CD4-positive, alpha-beta memory T cell (primary cell): ENCODE measurements around the gene INTS15. TPM values are rescaled to one million over a fixed set of nuclear protein-coding genes. Genes with fewer than 3 reads are reported as not detected.
"Not testable (repeated sequence)": the region's sequence is repeated elsewhere in the genome, so short reads cannot be mapped to it uniquely, and the experiment has no call there.

Experiments used
- CTCF ChIA-PET: fragments of 350-600 bp; sonication (Branson Sonifier 250); formaldehyde crosslinking; loops from one replicate; lab custom pipeline; 2021; ENCODE audit warnings: inconsistent platforms; ENCODE audit not compliant: partially characterized antibody; lab: Charles Lee
- POLR2A ChIA-PET: fragments of 350-600 bp; sonication (Branson Sonifier 250); formaldehyde crosslinking; loops from one replicate; lab custom pipeline; 2021; ENCODE audit not compliant: partially characterized antibody; lab: Charles Lee
- DNase-seq, 5 donors: peaks; one replicate each; pipeline versions ENCODE4 v3.0.0 to v3.0.0-alpha.2; 2020 to 2022; ENCODE audit warnings: mixed read lengths in 1 of 5
- H3K27ac ChIP-seq: one replicate; pipeline ENCODE4 v1.7.0; 2013; ENCODE audit warnings: low read depth, low read length
- H3K27me3 ChIP-seq: 2 replicates; pipeline ENCODE4 v1.7.0; 2013; ENCODE audit warnings: mild to moderate bottlenecking, low read length, moderate library complexity; ENCODE audit not compliant: insufficient read depth
- H3K36me3 ChIP-seq: 2 replicates; pipeline ENCODE4 v1.7.0; 2013; ENCODE audit warnings: mild to moderate bottlenecking, low read length, moderate library complexity; ENCODE audit not compliant: insufficient read depth
- H3K4me1 ChIP-seq: 2 replicates; pipeline ENCODE4 v1.7.0; 2013; ENCODE audit warnings: mild to moderate bottlenecking, low read length, moderate library complexity; ENCODE audit not compliant: insufficient read depth
- H3K4me3 ChIP-seq, 2 donors: one replicate each; pipeline ENCODE4 v1.7.0; 2013; ENCODE audit warnings: low read length in 2 of 2, mild to moderate bottlenecking in 1 of 2
- H3K9me3 ChIP-seq, 2 donors: one replicate each; pipeline ENCODE4 v1.7.0; 2013; ENCODE audit warnings: low read length in 2 of 2, control low read depth in 1 of 2; ENCODE audit not compliant: control insufficient read depth in 1 of 2
- H3K27ac Mint-ChIP-seq, 7 donors: one replicate each; pipeline ENCODE4 v1.8.0; 2020 to 2021; ENCODE audit warnings: mixed read lengths in 7 of 7, mild to moderate bottlenecking in 6 of 7, inconsistent platforms in 3 of 7, moderate library complexity in 3 of 7
- H3K27me3 Mint-ChIP-seq, 2 donors: one replicate each; pipeline ENCODE4 v1.8.0; 2020 to 2021; ENCODE audit warnings: mixed read lengths in 2 of 2
- H3K36me3 Mint-ChIP-seq, 2 donors: one replicate each; pipeline ENCODE4 v1.8.0; 2020 to 2021; ENCODE audit warnings: mixed read lengths in 2 of 2, inconsistent platforms in 1 of 2, mild to moderate bottlenecking in 1 of 2
- H3K4me1 Mint-ChIP-seq, 4 donors: one replicate each; pipeline ENCODE4 v1.8.0; 2020 to 2021; ENCODE audit warnings: mixed read lengths in 4 of 4, mild to moderate bottlenecking in 1 of 4
- H3K4me3 Mint-ChIP-seq, 8 donors: one replicate each; pipeline ENCODE4 v1.8.0; 2020 to 2021; ENCODE audit warnings: mixed read lengths in 8 of 8, mild to moderate bottlenecking in 7 of 8, moderate library complexity in 6 of 8, inconsistent platforms in 3 of 8
- H3K9me3 Mint-ChIP-seq, 8 donors: one replicate each; pipeline ENCODE4 v1.8.0; 2020 to 2021; ENCODE audit warnings: mixed read lengths in 8 of 8, mild to moderate bottlenecking in 5 of 8, inconsistent platforms in 3 of 8, moderate library complexity in 1 of 8
- intact Hi-C: fragments of 100-400 bp; cut with micrococcal nuclease; formaldehyde crosslinking; loops from one replicate; pipeline ENCODE4 v1.15.1; 2023
- polyA plus RNA-seq, 2 donors: library from polyadenylated mRNA; unstranded; fragments of 300-500 nt; fragmentation: Illumina TruSeq; gene quantifications; one replicate each; pipeline ENCODE4 v1.2.3, GENCODE V29; 2021
- total RNA-seq, 2 experiments: library from RNA; stranded (reverse); gene quantifications; one replicate each; pipeline ENCODE4 v1.2.3, GENCODE V29; 2021

INTS15 gene
- total and polyA plus RNA-seq, 4 experiments from 2014 or later, result 25.4 to 62.1 (median 47.0) TPM

DNA sequence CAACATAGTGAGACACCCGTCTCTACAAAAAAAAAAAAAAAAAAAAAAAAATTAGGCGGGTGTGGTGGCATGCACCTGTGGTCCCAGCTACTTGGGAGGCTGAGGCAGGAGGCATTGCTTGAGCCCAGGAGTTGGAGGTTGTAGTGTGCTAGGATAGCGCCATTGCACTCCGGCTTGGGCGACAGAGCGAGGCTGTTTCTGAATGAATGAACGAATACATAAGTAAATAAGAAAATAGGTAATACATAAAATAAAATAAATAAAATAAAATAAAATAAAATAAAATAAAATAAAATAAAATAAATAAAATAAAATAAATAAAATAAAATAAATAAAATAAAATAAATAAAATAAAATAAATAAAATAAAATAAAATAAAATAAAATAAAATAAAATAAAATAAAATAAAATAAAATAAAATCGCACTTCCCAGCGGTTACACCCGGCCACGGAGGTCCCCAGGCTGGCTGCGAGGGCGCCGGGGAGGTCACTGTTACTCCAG is 12.9 kb upstream of the INTS15 start:
- H3K36me3 ChIP-seq, H3K9me3 ChIP-seq, H3K9me3 Mint-ChIP-seq, H3K27me3 Mint-ChIP-seq, H3K27me3 ChIP-seq: not testable (repeated sequence)
- Mint-ChIP-seq H3K36me3 (peaks cover 21 to 22% of the 10 kb centered on the region in 2 donors), H3K4me1 (peaks cover 5 to 26% (median 7%) of the 10 kb centered on the region in 4 donors), H3K27ac (peak overlapping the region; percentile 77 to 97 (median 89)), H3K4me3 (peak overlapping the region; percentile 61 to 94 (median 88))
- H3K4me1 ChIP-seq, result peaks cover 12% of the 10 kb centered on the region
- ChIA-PET CTCF (interaction anchor here (1.2 to 3.6 kb wide), 5 partner anchors 11 to 65 kb away, joined by 3 to 17 read pairs (median 10); partner anchors contain the start of gene INTS15), POLR2A (interaction anchor here (1.0 to 2.1 kb wide), 5 partner anchors 9 to 129 kb away, joined by 3 to 33 read pairs (median 3); partner anchors contain the start of genes DAGLB and INTS15)
- peak overlapping the region in 1 of 2 donors; percentile 79 for H3K4me3 ChIP-seq
- peak overlapping the region; percentile 84 for H3K27ac ChIP-seq
- DNase-seq, result peak in 1 of 5 donors; percentile 24
- intact Hi-C loops, result loop anchor here (1.0 kb wide), 1 partner anchor 13 kb away; the partner anchor contains the start of gene INTS15

DNA sequence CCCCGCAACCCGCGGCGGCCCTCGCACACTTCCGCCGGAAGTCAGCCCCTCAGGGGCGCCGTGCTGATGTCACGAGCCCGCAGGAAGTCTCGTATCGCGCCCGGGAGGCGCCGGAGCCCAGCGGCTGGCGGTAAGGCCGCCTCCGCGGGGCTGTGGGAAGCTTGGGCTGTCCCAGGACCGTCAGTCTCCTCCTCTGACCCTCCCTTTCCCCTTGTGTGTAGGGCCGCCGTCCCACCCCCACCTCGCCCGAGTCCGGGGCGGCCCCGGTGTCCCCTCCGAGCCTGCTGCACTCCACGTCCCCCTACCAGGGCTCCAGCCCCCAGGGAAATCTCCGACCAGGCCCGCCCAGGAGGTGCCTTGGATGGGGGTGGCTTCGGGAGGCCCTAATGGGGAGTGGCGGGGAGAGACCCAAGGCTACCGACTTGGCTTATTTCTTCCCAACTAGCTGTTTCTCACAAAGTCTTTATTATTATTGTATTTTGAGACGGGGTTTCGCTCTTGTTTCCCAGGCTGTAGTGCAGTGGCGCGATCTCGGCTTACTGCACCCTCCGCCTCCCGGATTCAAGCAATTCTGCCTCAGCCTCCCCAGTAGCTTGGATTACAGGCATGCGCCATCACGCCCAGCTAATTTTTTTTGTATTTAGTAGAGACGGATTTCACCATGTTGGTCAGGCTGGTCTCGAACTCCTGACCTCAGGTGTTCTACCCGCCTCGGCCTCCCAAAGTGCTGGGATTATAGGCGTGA is 12.3 kb upstream of the INTS15 start, which contains the start of gene ZDHHC4:
Gene ZDHHC4, plus strand, starts transcription at position 86 of the 745 bp plus-strand sequence. CDS start 3,108 bp downstream, outside the sequence.
- Histone ChIP-seq H3K27me3 (no peaks in the 10 kb centered on the region), H3K36me3 (peaks cover 5% of the 10 kb centered on the region), H3K27ac (peak within 1 kb of the TSS; percentile 84), H3K4me3 (peak within 1 kb of the TSS; percentile 36 to 79), H3K4me1 (peaks cover 12% of the 10 kb centered on the region), H3K9me3 (no peaks in the 10 kb centered on the region)
- H3K36me3 Mint-ChIP-seq, result peaks cover 25 to 28% of the 10 kb centered on the region in 2 donors
- ChIA-PET POLR2A (interaction anchor here (0.6 to 2.1 kb wide), 7 partner anchors 9 to 130 kb away, joined by 3 to 33 read pairs (median 3); partner anchors contain the start of genes DAGLB and INTS15), CTCF (interaction anchor here (1.3 to 2.7 kb wide), 3 partner anchors 11 to 19 kb away, joined by 3 to 10 read pairs (median 10); partner anchors contain the start of gene INTS15)
- peak within 1 kb of the TSS; percentile 88 to 97 (median 94) for H3K27ac Mint-ChIP-seq
- peaks cover 0 to 2% (median 0%) of the 10 kb centered on the region in 8 donors for H3K9me3 Mint-ChIP-seq
- peak; percentile 81 to 83 (median 81) for DNase-seq
- H3K27me3 Mint-ChIP-seq, result no peaks in the 10 kb centered on the region
- intact Hi-C loops, result loop anchor here (1.0 kb wide), 1 partner anchor 13 kb away; the partner anchor contains the start of gene INTS15
- peak within 1 kb of the TSS; percentile 86 to 94 (median 89) for H3K4me3 Mint-ChIP-seq
- H3K4me1 Mint-ChIP-seq, result peaks cover 5 to 26% (median 7%) of the 10 kb centered on the region in 4 donors

DNA sequence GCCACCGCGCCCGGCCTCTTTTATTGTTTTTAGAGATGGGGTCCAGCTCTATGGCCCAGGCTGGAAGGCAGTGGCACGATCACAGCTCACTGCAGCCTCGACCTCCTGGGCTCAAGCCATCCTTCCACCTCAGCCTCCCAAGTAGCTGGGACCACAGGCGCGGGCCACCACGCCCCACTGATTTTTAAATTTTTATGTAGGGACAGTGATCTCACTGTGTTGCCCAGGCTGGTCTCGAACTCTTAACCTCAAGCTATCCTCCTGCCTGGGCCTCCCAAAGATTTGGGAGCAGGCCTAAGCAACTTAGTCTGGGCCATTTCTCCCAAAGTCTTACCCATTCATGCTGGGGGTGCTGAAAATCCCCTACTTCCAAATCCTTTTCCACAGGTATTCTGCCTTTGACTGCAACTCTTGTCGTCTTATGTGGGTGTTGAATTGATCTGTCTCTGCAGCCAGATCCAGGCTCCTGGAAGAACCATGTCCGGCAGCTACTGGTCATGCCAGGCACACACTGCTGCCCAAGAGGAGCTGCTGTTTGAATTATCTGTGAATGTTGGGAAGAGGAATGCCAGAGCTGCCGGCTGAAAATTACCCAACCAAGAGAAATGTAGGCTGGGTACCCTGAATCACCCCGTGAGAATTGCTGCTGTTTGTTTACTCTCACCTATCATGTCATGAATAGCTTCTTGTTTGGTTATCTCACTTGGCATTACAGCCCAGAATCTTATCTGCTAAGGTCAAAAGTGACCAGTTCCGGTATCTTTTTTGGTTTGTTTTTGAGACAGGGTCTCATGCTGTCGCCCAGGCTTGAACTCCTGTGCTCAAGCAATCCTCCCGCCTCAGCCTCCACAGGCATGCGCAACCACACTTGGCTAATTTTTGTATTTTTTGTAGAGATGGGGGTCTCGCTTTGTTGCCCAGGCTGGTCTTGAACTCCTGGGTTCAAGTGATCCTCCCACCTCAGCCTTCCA is 11.4 kb upstream of the INTS15 start:
- H3K27me3 Mint-ChIP-seq, result no peaks in the 10 kb centered on the region
- H3K4me1 Mint-ChIP-seq, result peaks cover 5 to 26% (median 7%) of the 10 kb centered on the region in 4 donors
- CTCF ChIA-PET, result interaction anchor here (1.3 to 2.7 kb wide), 3 partner anchors 10 to 20 kb away, joined by 3 to 10 read pairs (median 10); partner anchors contain the start of gene INTS15
- Histone ChIP-seq H3K27ac (peak overlapping the region; percentile 84), H3K27me3 (no peaks in the 10 kb centered on the region), H3K36me3 (peaks cover 11% of the 10 kb centered on the region), H3K4me3 (no peak overlapping the region), H3K4me1 (peaks cover 12% of the 10 kb centered on the region), H3K9me3 (no peaks in the 10 kb centered on the region)
- peaks cover 25 to 32% of the 10 kb centered on the region in 2 donors for H3K36me3 Mint-ChIP-seq
- intact Hi-C loops, result no loop called here
- peak overlapping the region; percentile 86 to 94 (median 89) for H3K4me3 Mint-ChIP-seq
- peaks cover 0 to 2% (median 0%) of the 10 kb centered on the region in 8 donors for H3K9me3 Mint-ChIP-seq
- DNase-seq, result no peak
- H3K27ac Mint-ChIP-seq, result peak overlapping the region; percentile 88 to 97 (median 94)
- POLR2A ChIA-PET, result interaction anchor here (0.6 to 2.1 kb wide), 5 partner anchors 12 to 131 kb away, joined by 3 to 33 read pairs (median 3); partner anchors contain the start of genes DAGLB and INTS15

DNA sequence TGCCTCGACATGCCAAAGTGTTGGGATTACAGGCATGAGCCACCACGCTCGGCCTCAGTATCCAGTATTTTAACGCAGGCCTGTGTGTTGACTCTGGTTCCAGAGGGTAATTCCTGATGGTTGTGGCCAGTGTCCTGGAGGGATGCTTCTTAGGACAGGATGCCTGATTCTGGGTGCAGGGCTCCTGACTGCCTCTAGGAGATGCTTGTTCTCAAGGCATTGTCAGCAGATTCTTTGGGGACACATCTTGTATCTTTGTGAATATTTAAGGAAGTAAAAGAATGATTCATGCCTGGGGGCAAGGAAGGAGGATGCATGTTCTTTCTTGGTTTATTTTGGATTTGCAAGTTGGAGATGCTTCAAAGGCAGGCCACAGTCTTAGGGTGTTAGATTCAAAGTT is 10.4 kb upstream of the INTS15 start:
- H3K27me3 Mint-ChIP-seq, result no peaks in the 10 kb centered on the region
- Histone ChIP-seq H3K4me1 (peaks cover 12% of the 10 kb centered on the region), H3K36me3 (peaks cover 19% of the 10 kb centered on the region), H3K27ac (no peak overlapping the region), H3K4me3 (no peak overlapping the region), H3K27me3 (no peaks in the 10 kb centered on the region), H3K9me3 (no peaks in the 10 kb centered on the region)
- peaks cover 5 to 26% (median 7%) of the 10 kb centered on the region in 4 donors for H3K4me1 Mint-ChIP-seq
- H3K36me3 Mint-ChIP-seq, result peaks cover 25 to 38% of the 10 kb centered on the region in 2 donors
- intact Hi-C loops, result no loop called here
- CTCF ChIA-PET, result no interaction called here
- H3K9me3 Mint-ChIP-seq, result peaks cover 0 to 2% (median 0%) of the 10 kb centered on the region in 8 donors
- H3K4me3 Mint-ChIP-seq, result peak overlapping the region in 2 of 8 donors; percentile 46 to 52
- no peak for DNase-seq
- POLR2A ChIA-PET, result no interaction called here
- H3K27ac Mint-ChIP-seq, result peak overlapping the region in 6 of 7 donors; percentile 47 to 93 (median 68)

DNA sequence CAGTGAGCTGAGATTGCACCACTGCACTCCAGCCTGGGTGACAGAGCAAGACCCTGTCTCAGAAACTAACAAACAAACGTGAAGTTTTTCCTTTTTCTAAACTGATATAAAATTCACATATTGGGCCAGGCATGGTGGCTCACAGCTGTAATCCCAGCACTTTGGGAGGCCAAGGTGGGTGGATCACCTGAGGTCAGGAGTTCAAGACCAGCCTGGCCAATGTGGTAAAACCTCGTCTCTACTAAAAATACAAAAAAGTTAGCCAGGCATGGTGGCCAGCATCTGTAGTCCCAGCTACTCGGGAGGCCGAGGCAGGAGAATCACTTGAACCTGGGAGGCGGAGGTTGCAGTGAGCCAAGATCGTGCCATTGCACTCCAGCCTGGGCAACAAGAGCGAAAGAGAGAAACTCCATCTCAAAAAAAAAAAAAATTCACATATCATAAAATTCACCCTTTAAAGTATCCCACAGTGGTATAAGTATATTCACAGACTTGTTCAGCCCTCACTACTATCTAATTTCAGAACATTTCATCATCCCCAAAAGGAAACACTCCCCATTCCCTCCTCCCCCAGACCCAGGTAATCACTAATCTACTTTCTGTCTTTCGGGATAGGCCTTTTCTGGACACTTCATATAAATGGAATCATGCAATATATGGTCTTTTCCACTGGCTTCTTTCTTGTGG is 3.9 kb upstream of the INTS15 start:
- H3K9me3 ChIP-seq, H3K4me1 ChIP-seq, H3K27me3 Mint-ChIP-seq, H3K27ac ChIP-seq, H3K27me3 ChIP-seq, CTCF ChIA-PET, H3K9me3 Mint-ChIP-seq, DNase-seq, H3K4me3 ChIP-seq: not testable (repeated sequence)
- peaks cover 28% of the 10 kb centered on the region for H3K36me3 ChIP-seq
- Mint-ChIP-seq H3K36me3 (peaks cover 31 to 60% of the 10 kb centered on the region in 2 donors), H3K27ac (peak overlapping the region in 3 of 7 donors; percentile 47 to 78 (median 57)), H3K4me3 (peak overlapping the region in 1 of 8 donors; percentile 50), H3K4me1 (peaks cover 3 to 13% (median 8%) of the 10 kb centered on the region in 4 donors)
- intact Hi-C loops, result loop anchor here (5.0 kb wide), 1 partner anchor 271 kb away; no protein-coding TSS in a partner anchor
- POLR2A ChIA-PET, result interaction anchor here (0.9 kb wide), 1 partner anchor 9 kb away, joined by 3 read pairs; the partner anchor contains the start of gene ZDHHC4
